Caco-2 (cell line): ENCODE data around the gene KIR3DL1. TPM values are rescaled to one million over a fixed set of nuclear protein-coding genes. Genes with fewer than 3 reads are reported as not detected.

ENCODE experiments used
- BruUV-seq: library from RNA; stranded (reverse); fragments of 400-500 nt; replicated peaks from 2 replicates; lab custom pipeline; 2021; lab: Mats Ljungman, UMichigan
- CTCF ChIA-PET: fragments of 300-600 bp; sonication (Branson Sonifier 250); formaldehyde crosslinking; loops from one replicate; lab custom pipeline; 2022; ENCODE audit warnings: antibody characterized with exemption; lab: Charles Lee
- POLR2A ChIA-PET: fragments of 300-600 bp; sonication (Branson Sonifier 250); formaldehyde crosslinking; loops from one replicate; lab custom pipeline; 2022; ENCODE audit warnings: antibody characterized with exemption; lab: Charles Lee
- DNase-seq, 2 experiments: peaks; one replicate each; pipeline versions ENCODE4 v3.0.0 to v3.0.0-alpha.2; 2020 to 2022
- H3K27me3 ChIP-seq: replicated peaks from 2 replicates; pipeline ENCODE4 v1.6.0; 2011; ENCODE audit warnings: low read length; ENCODE audit not compliant: control insufficient read depth, insufficient read depth
- H3K36me3 ChIP-seq: 2 replicates; pipeline ENCODE4 v1.5.1; 2011; ENCODE audit warnings: low read length; ENCODE audit not compliant: control insufficient read depth, insufficient read depth
- H3K4me1 ChIP-seq: fragments of 250-450 bp; sonication (Bioruptor Pico); 2 replicates; pipeline ENCODE4 v1.5.1; 2020; ENCODE audit warnings: mild to moderate bottlenecking
- H3K4me3 ChIP-seq: 2 replicates; pipeline ENCODE4 v1.5.1; 2011; ENCODE audit warnings: low read depth, mild to moderate bottlenecking, control low read depth, low read length
- H3K9me3 ChIP-seq: fragments of 250-450 bp; sonication (Bioruptor Pico); 2 replicates; pipeline ENCODE4 v1.5.1; 2020; ENCODE audit warnings: mild to moderate bottlenecking, moderate library complexity
- H3K27ac Mint-ChIP-seq: one replicate; pipeline ENCODE4 v1.8.0; 2022; ENCODE audit warnings: mixed read lengths; ENCODE audit not compliant: unreplicated experiment
- H3K27me3 Mint-ChIP-seq: one replicate; pipeline ENCODE4 v1.8.0; 2022; ENCODE audit warnings: mixed read lengths; ENCODE audit not compliant: insufficient read depth, unreplicated experiment
- H3K36me3 Mint-ChIP-seq: one replicate; pipeline ENCODE4 v1.8.0; 2022; ENCODE audit warnings: mild to moderate bottlenecking, mixed read lengths; ENCODE audit not compliant: insufficient read depth, unreplicated experiment
- H3K4me1 Mint-ChIP-seq: one replicate; pipeline ENCODE4 v1.8.0; 2022; ENCODE audit warnings: low read depth, mixed read lengths; ENCODE audit not compliant: unreplicated experiment
- H3K4me3 Mint-ChIP-seq: one replicate; pipeline ENCODE4 v1.8.0; 2022; ENCODE audit warnings: mild to moderate bottlenecking, moderate library complexity, mixed read lengths; ENCODE audit not compliant: unreplicated experiment
- H3K9me3 Mint-ChIP-seq: one replicate; pipeline ENCODE4 v1.8.0; 2022; ENCODE audit warnings: mixed read lengths; ENCODE audit not compliant: unreplicated experiment
- CTCF ChIP-seq, 2 experiments: fragments of 200-600 bp in 1 of 2; IDR thresholded peaks; 1 replicate in 1 of 2; 2 replicates in 1 of 2; pipeline versions ENCODE4 v1.5.1 to v1.8.0; 2011 to 2022; ENCODE audit warnings: antibody characterized with exemption in 1 of 2, control low read depth in 1 of 2, inconsistent platforms in 1 of 2, low read depth in 1 of 2, low read length in 1 of 2, mild to moderate bottlenecking in 1 of 2, moderate library complexity in 1 of 2; ENCODE audit not compliant: insufficient read depth in 1 of 2, severe bottlenecking in 1 of 2, unreplicated experiment in 1 of 2
- intact Hi-C: fragments of 100-400 bp; cut with micrococcal nuclease; formaldehyde crosslinking; loops from one replicate; pipeline ENCODE4 v1.10.0; 2022; ENCODE audit not compliant: unreplicated experiment
- total RNA-seq: library from RNA; stranded (reverse); gene quantifications from 2 replicates; pipeline ENCODE4 v1.2.3, GENCODE V29; 2022

KIR3DL1 gene
- total RNA-seq, 1 experiment from 2014 or later: not detected

- no peaks in the 10 kb centered on the region for H3K36me3 Mint-ChIP-seq
- H3K9me3 Mint-ChIP-seq: no peaks in the 10 kb centered on the region
- intact Hi-C loops: no loop called here
- no TSS peak for BruUV-seq
- H3K4me3 Mint-ChIP-seq: no peak overlapping the region
- Histone ChIP-seq H3K36me3 (no peaks in the 10 kb centered on the region), H3K27me3 (no peaks in the 10 kb centered on the region; the same call in 1 of the 2 replicates), H3K4me1 (no peaks in the 10 kb centered on the region), H3K9me3 (no peaks in the 10 kb centered on the region), H3K4me3 (no peak overlapping the region)
- POLR2A ChIA-PET: no interaction called here
- no peaks in the 10 kb centered on the region for H3K4me1 Mint-ChIP-seq
- H3K27me3 Mint-ChIP-seq: peaks cover 38% of the 10 kb centered on the region
- CTCF ChIA-PET: no interaction called here
- no peak for DNase-seq
- no peak overlapping the region for H3K27ac Mint-ChIP-seq
- no peak for TF ChIP-seq CTCF (IDR thresholded peaks at IDR 0.05; ENCODE audit: insufficient read depth in 1 of 2, low read depth in 1 of 2, low read length in 1 of 2, severe bottlenecking in 1 of 2, unreplicated experiment in 1 of 2)
These were observed 20.5 kb upstream of the KIR3DL1 start for GRCh38 chr19:54795758-54796157.

GRCh38 chr19:54803410-54803809, 12.9 kb upstream of the KIR3DL1 start, which contains the start of gene KIR2DL4:
Gene KIR2DL4 (plus strand): TSS chr19:54803610. CDS start chr19:54803652, 42 bp downstream.
- no peak for DNase-seq
- H3K9me3 ChIP-seq: no peaks in the 10 kb centered on the region; the same call in 1 of the 2 replicates
- BruUV-seq: no TSS peak
- CTCF ChIA-PET: no interaction called here
- no peaks in the 10 kb centered on the region for H3K36me3 ChIP-seq
- Mint-ChIP-seq H3K4me1 (no peaks in the 10 kb centered on the region), H3K27me3 (peaks cover 40% of the 10 kb centered on the region), H3K4me3 (no peak within 1 kb of the TSS), H3K9me3 (no peaks in the 10 kb centered on the region), H3K27ac (no peak within 1 kb of the TSS), H3K36me3 (no peaks in the 10 kb centered on the region)
- POLR2A ChIA-PET: no interaction called here
- TF ChIP-seq CTCF (IDR thresholded peaks at IDR 0.05; ENCODE audit: insufficient read depth in 1 of 2, low read depth in 1 of 2, low read length in 1 of 2, severe bottlenecking in 1 of 2, unreplicated experiment in 1 of 2): no peak
- no peaks in the 10 kb centered on the region for H3K4me1 ChIP-seq
- no peaks in the 10 kb centered on the region for H3K27me3 ChIP-seq
- intact Hi-C loops: no loop called here
- H3K4me3 ChIP-seq: no peak within 1 kb of the TSS

- H3K36me3 ChIP-seq: no peaks in the 10 kb centered on the region
- no peak overlapping the region for H3K4me3 ChIP-seq
- H3K27me3 ChIP-seq: no peaks in the 10 kb centered on the region
- CTCF ChIA-PET: no interaction called here
- no peaks in the 10 kb centered on the region; the same call in 1 of the 2 replicates for H3K9me3 ChIP-seq
- Mint-ChIP-seq H3K36me3 (no peaks in the 10 kb centered on the region), H3K27ac (no peak overlapping the region), H3K27me3 (peaks cover 37% of the 10 kb centered on the region), H3K9me3 (no peaks in the 10 kb centered on the region), H3K4me3 (no peak overlapping the region), H3K4me1 (no peaks in the 10 kb centered on the region)
- TF ChIP-seq CTCF (IDR thresholded peaks at IDR 0.05; ENCODE audit: insufficient read depth in 1 of 2, low read depth in 1 of 2, low read length in 1 of 2, severe bottlenecking in 1 of 2, unreplicated experiment in 1 of 2): no peak
- BruUV-seq: no TSS peak
- intact Hi-C loops: no loop called here
- no peak for DNase-seq
- POLR2A ChIA-PET: no interaction called here
- H3K4me1 ChIP-seq: no peaks in the 10 kb centered on the region
These were observed 12.2 kb upstream of the KIR3DL1 start for GRCh38 chr19:54804101-54804500.
